ENCODE measurements around the gene ARHGAP44. TPM values are rescaled to one million over a fixed set of nuclear protein-coding genes. Genes with fewer than 3 reads are reported as not detected.

Gene ARHGAP44
- 0.44 and 1.3 TPM in 2 replicates for total RNA-seq

GRCh38 chr17:12789481-12790248 lies at the start of gene ARHGAP44:
Gene ARHGAP44 (plus strand): TSS chr17:12789498. CDS start chr17:12789839, 341 bp downstream.

GRCh38 chr17:13017655-13018459 lies 228.6 kb downstream of the ARHGAP44 start, which contains the start of gene ELAC2:
Gene ELAC2 (minus strand): TSS chr17:13018027. CDS start chr17:13017947, 80 bp downstream.

Small RNA genes lying within 50 kb of the gene (small RNA-seq; reads per million reads assigned to genes)
- not detected for gene MIR1269B (ENCODE audit: low replicate concordance)

Other genes starting within 250 kb of the ARHGAP44 start
- under 0.01 and 4.7 TPM in 2 replicates for gene MYOCD, start 123.6 kb upstream of the ARHGAP44 start, total RNA-seq
- 47.9 and 109 TPM in 2 replicates for gene ELAC2, start 228.5 kb downstream of the ARHGAP44 start, total RNA-seq